ENCODE data around the gene GNA14.

The GNA14 gene

GRCh38 chr9:77440057-77440456 is 208.1 kb downstream of the GNA14 start:
- H4K20me1 ChIP-seq (ENCODE audit: insufficient read depth, low read length), result no peaks in the 10 kb centered on the region
- H3K36me3 ChIP-seq (replicated peaks; ENCODE audit: low read depth, low read length), result no peaks in the 10 kb centered on the region
- H2AFZ ChIP-seq (ENCODE audit: low read depth, low read length), result no peak overlapping the region
- H3K79me2 ChIP-seq (ENCODE audit: low read length), result no peaks in the 10 kb centered on the region
- H3K27me3 ChIP-seq (ENCODE audit: low read depth, low read length), result no peaks in the 10 kb centered on the region
- H3K4me2 ChIP-seq (ENCODE audit: low read length), result no peak overlapping the region
- no peak overlapping the region for H3K9ac ChIP-seq (ENCODE audit: low read length)
- H3K27ac ChIP-seq (ENCODE audit: low read length), result no peak overlapping the region
- H3K4me1 ChIP-seq (ENCODE audit: low read length), result peaks cover 12% of the 10 kb centered on the region
- no peaks in the 10 kb centered on the region for H3K9me3 ChIP-seq (ENCODE audit: insufficient read depth, low read length)
- TF ChIP-seq EZH2phosphoT487 (IDR thresholded peaks at IDR 0.05; ENCODE audit: low read depth) (no peak), CTCF (IDR thresholded peaks at IDR 0.05; ENCODE audit: low read depth, low read length) (no peak)
- no peak overlapping the region for H3K4me3 ChIP-seq (ENCODE audit: low read length)

GRCh38 chr9:77438653-77439052 is 209.5 kb downstream of the GNA14 start:
- Histone ChIP-seq H4K20me1 (ENCODE audit: insufficient read depth, low read length) (no peaks in the 10 kb centered on the region), H3K79me2 (ENCODE audit: low read length) (no peaks in the 10 kb centered on the region), H3K9me3 (ENCODE audit: insufficient read depth, low read length) (no peaks in the 10 kb centered on the region), H3K27me3 (ENCODE audit: low read depth, low read length) (no peaks in the 10 kb centered on the region), H3K4me3 (ENCODE audit: low read length) (no peak overlapping the region), H3K4me2 (ENCODE audit: low read length) (no peak overlapping the region), H3K4me1 (ENCODE audit: low read length) (peaks cover 21% of the 10 kb centered on the region), H3K27ac (ENCODE audit: low read length) (no peak overlapping the region), H2AFZ (ENCODE audit: low read depth, low read length) (no peak overlapping the region), H3K36me3 (replicated peaks; ENCODE audit: low read depth, low read length) (no peaks in the 10 kb centered on the region), H3K9ac (ENCODE audit: low read length) (no peak overlapping the region)
- TF ChIP-seq CTCF (IDR thresholded peaks at IDR 0.05; ENCODE audit: low read depth, low read length) (no peak), EZH2phosphoT487 (IDR thresholded peaks at IDR 0.05; ENCODE audit: low read depth) (no peak)

GRCh38 chr9:77435688-77436087 is 212.4 kb downstream of the GNA14 start:
- Histone ChIP-seq H3K9me3 (ENCODE audit: insufficient read depth, low read length) (no peaks in the 10 kb centered on the region), H3K27ac (ENCODE audit: low read length) (no peak overlapping the region), H3K4me3 (ENCODE audit: low read length) (no peak overlapping the region), H3K79me2 (ENCODE audit: low read length) (no peaks in the 10 kb centered on the region), H3K9ac (ENCODE audit: low read length) (no peak overlapping the region), H2AFZ (ENCODE audit: low read depth, low read length) (no peak overlapping the region), H3K36me3 (replicated peaks; ENCODE audit: low read depth, low read length) (no peaks in the 10 kb centered on the region), H3K4me1 (ENCODE audit: low read length) (peaks cover 9% of the 10 kb centered on the region), H4K20me1 (ENCODE audit: insufficient read depth, low read length) (no peaks in the 10 kb centered on the region), H3K4me2 (ENCODE audit: low read length) (no peak overlapping the region), H3K27me3 (ENCODE audit: low read depth, low read length) (no peaks in the 10 kb centered on the region)
- no peak for TF ChIP-seq CTCF (IDR thresholded peaks at IDR 0.05; ENCODE audit: low read depth, low read length)
- no peak for TF ChIP-seq EZH2phosphoT487 (IDR thresholded peaks at IDR 0.05; ENCODE audit: low read depth)

GRCh38 chr9:77435277-77435676 is 212.8 kb downstream of the GNA14 start:
- H4K20me1 ChIP-seq (ENCODE audit: insufficient read depth, low read length), result no peaks in the 10 kb centered on the region
- no peak overlapping the region for H3K4me2 ChIP-seq (ENCODE audit: low read length)

More at GRCh38 chr9:77435277-77435676, 212.8 kb downstream of the GNA14 start:
- H3K27ac ChIP-seq (ENCODE audit: low read length), result no peak overlapping the region
- H3K9ac ChIP-seq (ENCODE audit: low read length), result no peak overlapping the region
- TF ChIP-seq CTCF (IDR thresholded peaks at IDR 0.05; ENCODE audit: low read depth, low read length), result no peak
- TF ChIP-seq EZH2phosphoT487 (IDR thresholded peaks at IDR 0.05; ENCODE audit: low read depth), result no peak
- no peak overlapping the region for H2AFZ ChIP-seq (ENCODE audit: low read depth, low read length)
- H3K4me1 ChIP-seq (ENCODE audit: low read length), result peaks cover 9% of the 10 kb centered on the region
- no peaks in the 10 kb centered on the region for H3K36me3 ChIP-seq (replicated peaks; ENCODE audit: low read depth, low read length)
- H3K79me2 ChIP-seq (ENCODE audit: low read length), result no peaks in the 10 kb centered on the region
- H3K4me3 ChIP-seq (ENCODE audit: low read length), result no peak overlapping the region
- no peaks in the 10 kb centered on the region for H3K27me3 ChIP-seq (ENCODE audit: low read depth, low read length)
- H3K9me3 ChIP-seq (ENCODE audit: insufficient read depth, low read length), result no peaks in the 10 kb centered on the region
